H1 (cell line): Measurements from ENCODE around the gene SLC8A3. TPM values are rescaled to one million over a fixed set of nuclear protein-coding genes. Genes with fewer than 3 reads are reported as not detected.
A peak's percentile ranks its signal among the peaks of the same experiment; 100 is the strongest.

Experiments
- CTCF ChIA-PET: fragments of 300-600 bp; sonication (Branson Sonifier 250); formaldehyde crosslinking; loops from one replicate; lab custom pipeline; 2021; ENCODE audit not compliant: partially characterized antibody; lab: Charles Lee
- POLR2A ChIA-PET: fragments of 300-600 bp; sonication (Branson Sonifier 250); formaldehyde crosslinking; loops from one replicate; lab custom pipeline; 2021; ENCODE audit warnings: inconsistent platforms; ENCODE audit not compliant: partially characterized antibody; lab: Charles Lee
- DNase-seq, 2 experiments: peaks; one replicate each; pipeline versions ENCODE4 v3.0.0 to v3.0.0-alpha.2; 2010 to 2022; ENCODE audit warnings: low spot score in 2 of 2, low read depth in 1 of 2, mixed read lengths in 1 of 2
- FAIRE-seq: peaks from 2 replicates; lab custom pipeline; 2011; peaks lifted over from hg19 to GRCh38; lab: Jason Lieb, UNC
- H2AFZ ChIP-seq: 2 replicates; pipeline ENCODE4 v1.8.1; 2012; ENCODE audit warnings: low read length, inconsistent platforms
- H2AK5ac ChIP-seq: 2 replicates; pipeline ENCODE4 v1.6.1; 2013; ENCODE audit warnings: low read depth, low read length
- H2BK120ac ChIP-seq: replicated peaks from 2 replicates; pipeline ENCODE3; 2013; ENCODE audit warnings: low read depth, low read length, inconsistent platforms
- H2BK12ac ChIP-seq: 2 replicates; pipeline ENCODE4 v1.6.1; 2013; ENCODE audit warnings: low read depth, low read length
- H2BK15ac ChIP-seq: 2 replicates; pipeline ENCODE4 v1.6.1; 2013; ENCODE audit warnings: low read length
- H2BK20ac ChIP-seq: 2 replicates; pipeline ENCODE4 v1.6.1; 2013; ENCODE audit warnings: low read length
- H2BK5ac ChIP-seq: 2 replicates; pipeline ENCODE4 v1.6.1; 2013; ENCODE audit warnings: low read depth, low read length
- H3K14ac ChIP-seq: 2 replicates; pipeline ENCODE4 v1.6.1; 2013; ENCODE audit warnings: inconsistent platforms; ENCODE audit not compliant: insufficient read length
- H3K18ac ChIP-seq: 2 replicates; pipeline ENCODE4 v1.6.1; 2013; ENCODE audit warnings: low read length; ENCODE audit errors: extremely low read depth
- H3K23ac ChIP-seq: 2 replicates; pipeline ENCODE4 v1.6.1; 2013; ENCODE audit warnings: inconsistent platforms; ENCODE audit not compliant: insufficient read length
- H3K23me2 ChIP-seq: 2 replicates; pipeline ENCODE4 v1.6.1; 2013; ENCODE audit warnings: low read depth, low read length
- H3K27ac ChIP-seq: 2 replicates; pipeline ENCODE4 v1.6.1; 2011; ENCODE audit warnings: low read depth, low read length, inconsistent platforms
- H3K27me3 ChIP-seq, 4 experiments: replicated peaks in 1 of 4; 1 replicate in 1 of 4; 2 replicates in 3 of 4; pipeline versions ENCODE4 v1.6.1 to v1.8.1; 2011 to 2013; ENCODE audit warnings: low read length in 3 of 4, mild to moderate bottlenecking in 3 of 4, inconsistent platforms in 2 of 4, mixed read lengths in 2 of 4, moderate library complexity in 1 of 4; ENCODE audit not compliant: control insufficient read depth in 3 of 4, insufficient read depth in 3 of 4; ENCODE audit errors: extremely low read depth in 1 of 4
- H3K36me3 ChIP-seq, 4 experiments: 2 replicates each; pipeline versions ENCODE4 v1.6.1 to v1.8.1; 2011 to 2013; ENCODE audit warnings: mild to moderate bottlenecking in 4 of 4, low read length in 3 of 4, moderate library complexity in 2 of 4, control low read depth in 1 of 4, inconsistent platforms in 1 of 4; ENCODE audit not compliant: insufficient read depth in 4 of 4, control insufficient read depth in 2 of 4
- H3K4ac ChIP-seq: replicated peaks from 2 replicates; pipeline ENCODE3; 2013; ENCODE audit warnings: low read length, low read depth, mixed read lengths, inconsistent platforms; ENCODE audit not compliant: insufficient read length
- H3K4me1 ChIP-seq, 4 experiments: replicated peaks in 1 of 4; 1 replicate in 1 of 4; 2 replicates in 3 of 4; pipeline versions ENCODE4 v1.6.1 to v1.8.1; 2011 to 2013; ENCODE audit warnings: low read length in 3 of 4, inconsistent platforms in 2 of 4, mixed read lengths in 1 of 4; ENCODE audit not compliant: insufficient read depth in 4 of 4, control insufficient read depth in 3 of 4
- H3K4me2 ChIP-seq, 2 experiments: 2 replicates each; pipeline versions ENCODE4 v1.6.1 to v1.8.1; 2011 to 2013; ENCODE audit warnings: low read depth in 2 of 2, low read length in 2 of 2, control low read depth in 1 of 2, inconsistent platforms in 1 of 2, mild to moderate bottlenecking in 1 of 2; ENCODE audit not compliant: insufficient read depth in 1 of 2
- H3K4me3 ChIP-seq, 4 experiments: fragments of 200-600, 300-600 bp in 1 of 4; sonication (generic), shearing (Covaris generic), sonication (Bioruptor Twin) in 1 of 4; 2 replicates each; pipeline versions ENCODE4 v1.5.1 to v1.8.1; 2011 to 2016; ENCODE audit warnings: low read length in 4 of 4, low read depth in 3 of 4, control low read depth in 2 of 4, inconsistent platforms in 2 of 4, mild to moderate bottlenecking in 2 of 4, mixed read lengths in 1 of 4, moderate library complexity in 1 of 4; ENCODE audit not compliant: insufficient read depth in 2 of 4; ENCODE audit errors: extremely low read depth in 1 of 4
- H3K56ac ChIP-seq: replicated peaks from 2 replicates; pipeline ENCODE3; 2013; ENCODE audit warnings: low read depth, mild to moderate bottlenecking, mixed read lengths, low read length, inconsistent platforms; ENCODE audit not compliant: insufficient read length
- H3K79me1 ChIP-seq: 2 replicates; pipeline ENCODE4 v1.6.1; 2013; ENCODE audit warnings: low read depth, low read length, control low read depth
- H3K79me2 ChIP-seq, 2 experiments: 2 replicates each; pipeline versions ENCODE4 v1.6.1 to v1.8.1; 2012 to 2013; ENCODE audit warnings: low read length in 2 of 2, mild to moderate bottlenecking in 2 of 2, inconsistent platforms in 1 of 2; ENCODE audit not compliant: insufficient read depth in 2 of 2, control insufficient read depth in 1 of 2
- H3K9ac ChIP-seq, 4 experiments: replicated peaks in 1 of 4; 1 replicate in 1 of 4; 2 replicates in 3 of 4; pipeline versions ENCODE4 v1.6.1 to v1.8.1; 2011 to 2013; ENCODE audit warnings: low read depth in 3 of 4, low read length in 3 of 4, control low read depth in 2 of 4, mild to moderate bottlenecking in 2 of 4, moderate library complexity in 2 of 4, inconsistent platforms in 1 of 4; ENCODE audit errors: extremely low read depth in 1 of 4
- H3K9me3 ChIP-seq, 2 experiments: 2 replicates each; pipeline versions ENCODE4 v1.6.1 to v1.8.1; 2012 to 2013; ENCODE audit warnings: mild to moderate bottlenecking in 2 of 2, moderate library complexity in 2 of 2, control low read depth in 1 of 2, inconsistent platforms in 1 of 2, low read depth in 1 of 2, low read length in 1 of 2, mixed read lengths in 1 of 2; ENCODE audit not compliant: insufficient read depth in 2 of 2
- H4K20me1 ChIP-seq, 2 experiments: replicated peaks in 1 of 2; 2 replicates each; pipeline versions ENCODE3 to v1.8.1; 2011 to 2013; ENCODE audit warnings: inconsistent platforms in 2 of 2, low read length in 2 of 2, mild to moderate bottlenecking in 1 of 2; ENCODE audit not compliant: insufficient read depth in 2 of 2, control insufficient read depth in 1 of 2
- H4K5ac ChIP-seq: 2 replicates; pipeline ENCODE4 v1.6.1; 2013; ENCODE audit warnings: low read length, low read depth, mixed read lengths, inconsistent platforms; ENCODE audit not compliant: insufficient read length
- H4K8ac ChIP-seq: 2 replicates; pipeline ENCODE4 v1.8.0; 2013; ENCODE audit warnings: mild to moderate bottlenecking, moderate library complexity, low read length, inconsistent platforms; ENCODE audit not compliant: insufficient read depth; ENCODE audit errors: extremely low read depth
- H4K91ac ChIP-seq: replicated peaks from 2 replicates; pipeline ENCODE3; 2013; ENCODE audit warnings: low read length, mixed read lengths, inconsistent platforms; ENCODE audit not compliant: insufficient read length
- TCF12 ChIP-seq: IDR thresholded peaks from 2 replicates; pipeline ENCODE4 v1.6.1; 2011; ENCODE audit warnings: low read depth, mild to moderate bottlenecking, low read length
- TEAD4 ChIP-seq: IDR thresholded peaks from 2 replicates; pipeline ENCODE4 v1.6.1; 2012; ENCODE audit warnings: low read depth, low read length, inconsistent platforms, mixed read lengths
- WGBS, 2 experiments: shearing (Covaris generic) in 1 of 2; methylation state at CpG; one replicate each; pipeline versions ENCODE4 v1.1.6 to v1.1.7; 2013 to 2015; ENCODE audit warnings: low lambda C conversion rate in 2 of 2, mixed read lengths in 2 of 2, inconsistent platforms in 1 of 2, low coverage in 1 of 2, missing lambda C conversion rate in 1 of 2; ENCODE audit not compliant: insufficient replicate concordance in 2 of 2, insufficient coverage in 1 of 2, insufficient read length in 1 of 2; ENCODE audit errors: extremely low coverage in 1 of 2, missing lambda C conversion rate in 1 of 2; 5-methylcytosine and 5-hydroxymethylcytosine counted together
- polyA plus RNA-seq, 7 experiments: library from polyadenylated mRNA; depleted of rRNA in 3 of 7; stranded (reverse) in 5 of 7; unstranded in 2 of 7; fragments of >200 nt in 5 of 7; fragments of 200-250 nt in 2 of 7; gene quantifications; 1 replicate in 5 of 7; 2 replicates in 1 of 7; 4 replicates in 1 of 7; pipeline versions ENCODE4 v1.2.1 to v1.2.3, GENCODE V29; 2011 to 2013; ENCODE audit warnings: missing spikeins in 2 of 7, mixed read lengths in 2 of 7
- total RNA-seq: library from RNA; stranded (reverse); fragmentation: NEBNext Ultra II Directional; extraction: Animal tissue kit (Norgen Biotek cat#: 25700); gene quantifications from 2 replicates; pipeline ENCODE4 v1.2.1, GENCODE V29; 2021

Gene SLC8A3
- total and polyA plus RNA-seq, 2 of the 8 experiments (the other 6 are each of a cell fraction or from before 2014, with no cell fraction given) = 0.38 to 1.1 TPM

DNA sequence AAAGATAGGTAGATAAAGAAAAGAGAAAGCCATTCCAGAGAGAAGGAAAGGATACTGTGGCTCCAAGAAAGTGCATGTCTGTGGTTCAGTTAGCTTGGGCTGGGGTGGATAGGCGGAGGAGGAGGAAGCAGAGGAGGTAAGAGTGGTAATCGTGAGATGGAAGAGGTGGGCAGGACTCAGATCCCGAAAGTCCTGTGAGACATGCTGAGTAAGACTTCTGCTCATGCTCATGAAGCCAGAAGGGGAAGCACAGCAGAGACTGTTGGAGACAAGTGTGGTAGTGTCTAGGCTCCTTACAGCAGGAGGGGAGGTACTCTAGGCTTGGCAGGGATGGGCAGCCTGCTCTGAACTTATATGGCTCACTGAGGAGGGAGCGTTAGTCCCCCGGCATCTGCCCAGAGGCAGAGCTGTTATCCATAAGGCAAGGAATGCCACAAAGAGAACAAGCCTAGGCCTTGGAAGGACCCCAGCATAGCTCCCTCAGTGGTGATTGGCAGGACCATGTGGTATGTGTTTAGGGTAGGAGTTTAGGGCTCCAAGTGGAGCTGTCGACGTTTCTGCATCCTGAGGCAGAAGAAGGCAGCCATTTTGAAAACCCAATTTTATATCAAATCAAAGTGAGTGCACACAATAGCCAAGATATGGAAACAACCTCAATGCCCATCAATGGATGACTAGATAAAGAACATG, 174.2 kb downstream of the SLC8A3 start:
- Histone ChIP-seq H2BK12ac (no peak overlapping the region), H3K4me3 (no peak overlapping the region), H3K9me3 (no peaks in the 10 kb centered on the region), H2BK120ac (no peak overlapping the region), H2AK5ac (0 out of 2 replicates have a peak overlapping the region, but pooled peaks have one; percentile 29), H2BK5ac (no peak overlapping the region), H4K20me1 (no peaks in the 10 kb centered on the region), H3K27me3 (no peaks in the 10 kb centered on the region), H3K4ac (no peak overlapping the region), H3K36me3 (no peaks in the 10 kb centered on the region), H2BK15ac (no peak overlapping the region), H3K23ac (no peak overlapping the region), H3K79me1 (no peaks in the 10 kb centered on the region), H3K23me2 (no peaks in the 10 kb centered on the region), H3K56ac (no peak overlapping the region), H3K4me2 (no peak overlapping the region), H3K79me2 (no peaks in the 10 kb centered on the region), H4K91ac (no peak overlapping the region), H2BK20ac (no peak overlapping the region), H4K8ac (no peak overlapping the region), H3K14ac (no peak overlapping the region), H4K5ac (no peak overlapping the region), H3K4me1 (peaks cover 0 to 3% (median 0%) of the 10 kb centered on the region in 4 experiments; a peak in 1 of 7 replicates), H3K27ac (no peak overlapping the region), H3K18ac (no peak overlapping the region), H2AFZ (no peak overlapping the region), H3K9ac (no peak overlapping the region)
- 91% methylated on average over 7 of the region's 7 CpGs; no CpG with 5 or more reads in 1 of the 2 experiments for WGBS, 2 experiments
- CTCF ChIA-PET = interaction anchor here (0.8 to 5.4 kb wide), 39 partner anchors 8 to 485 kb away, joined by 3 to 45 read pairs (median 6); partner anchors contain the start of gene SMOC1
- POLR2A ChIA-PET = no interaction called here
- no peak for DNase-seq
- no peak for FAIRE-seq
- TF ChIP-seq TCF12 (no peak), TEAD4 (no peak)
